GM12875 (cell line): ENCODE results near the gene SLC29A1.

Source experiments
- H3K4me3 ChIP-seq: one replicate; pipeline ENCODE4 v1.5.1; 2011; ENCODE audit warnings: low read depth, low read length, control low read depth
- CTCF ChIP-seq: IDR thresholded peaks from 2 replicates; pipeline ENCODE4 v1.5.1; 2011; ENCODE audit warnings: low read depth, mild to moderate bottlenecking, control low read depth, inconsistent platforms, low read length, moderate library complexity, borderline replicate concordance; ENCODE audit not compliant: insufficient read depth

Gene SLC29A1

GRCh38 chr6:44255105-44255808 is 31.9 kb downstream of the SLC29A1 start:
- TF ChIP-seq CTCF: no peak
- no peak overlapping the region for H3K4me3 ChIP-seq

- TF ChIP-seq CTCF: no peak
- H3K4me3 ChIP-seq: peak overlapping the region; percentile 72
Observed at GRCh38 chr6:44255871-44256774, 32.7 kb downstream of the SLC29A1 start.

- peak overlapping the region; percentile 72 for H3K4me3 ChIP-seq
- TF ChIP-seq CTCF: no peak
Observed at GRCh38 chr6:44256775-44257024, 33.3 kb downstream of the SLC29A1 start.

GRCh38 chr6:44257025-44257752 is 33.8 kb downstream of the SLC29A1 start, which contains the start of gene SLC35B2:
TSS of gene SLC35B2 (minus strand) at chr6:44257528. CDS start at chr6:44257410, 118 bp downstream.
- TF ChIP-seq CTCF: peak; percentile 81
- peak within 1 kb of the TSS; percentile 72 for H3K4me3 ChIP-seq

- H3K4me3 ChIP-seq: peak overlapping the region; percentile 23
- no peak for TF ChIP-seq CTCF
Observed at GRCh38 chr6:44257753-44258324, 34.4 kb downstream of the SLC29A1 start.

- no peak overlapping the region for H3K4me3 ChIP-seq
- TF ChIP-seq CTCF: no peak
Observed at GRCh38 chr6:44258325-44258863, 35.0 kb downstream of the SLC29A1 start.
